Left lung (tissue), 10 donors: Measurements from ENCODE around the gene OLFM3. TPM values are rescaled to one million over a fixed set of nuclear protein-coding genes. Genes with fewer than 3 reads are reported as not detected.

Experiments used
- ATAC-seq: fragments of 200-7000 bp; cut with Tn5 transposase; one replicate; pipeline ENCODE4 v1.9.1; 2020; ENCODE audit warnings: moderate library complexity
- DNase-seq, 4 donors: peaks; one replicate each; pipeline ENCODE4 v3.0.0-alpha.2; 2013 to 2020
- H3K27ac ChIP-seq, 2 donors: fragments of 200-600 bp; sonication (generic) in 1 of 2; one replicate each; pipeline versions ENCODE4 v1.5.0 to v1.8.0; 2020 to 2021
- H3K27me3 ChIP-seq, 2 donors: fragments of 200-600 bp; sonication (generic) in 1 of 2; one replicate each; pipeline versions ENCODE4 v1.5.0 to v1.8.0; 2020 to 2021
- H3K36me3 ChIP-seq, 2 donors: fragments of 200-600 bp; sonication (generic) in 1 of 2; one replicate each; pipeline versions ENCODE4 v1.5.0 to v1.8.0; 2020 to 2021
- H3K4me1 ChIP-seq, 2 donors: fragments of 200-600 bp; one replicate each; pipeline ENCODE4 v1.8.0; 2021
- H3K4me3 ChIP-seq, 2 donors: fragments of 200-600 bp; sonication (generic) in 1 of 2; one replicate each; pipeline versions ENCODE4 v1.5.0 to v1.8.0; 2020 to 2021; ENCODE audit warnings: mild to moderate bottlenecking in 1 of 2
- H3K9me3 ChIP-seq, 2 donors: fragments of 200-600 bp; sonication (generic) in 1 of 2; one replicate each; pipeline versions ENCODE4 v1.5.0 to v1.8.0; 2020 to 2021
- intact Hi-C, 2 donors: fragments of 100-400 bp; cut with DNase I; formaldehyde crosslinking; loops; one replicate each; pipeline versions ENCODE4 v1.11.2 to v1.14.2; 2022
- polyA plus RNA-seq, 6 donors: library from polyadenylated mRNA; unstranded; fragments of 120-200 nt; gene quantifications; one replicate each; pipeline ENCODE4 v1.2.1, GENCODE V29; 2013; ENCODE audit not compliant: insufficient read length in 6 of 6
- total RNA-seq, 2 donors: library from RNA; stranded (reverse); fragmentation: NEBNext Ultra II Directional; extraction: Animal tissue kit (Norgen Biotek cat#: 25700); gene quantifications; one replicate each; pipeline ENCODE4 v1.2.1, GENCODE V29; 2021
- TF ChIP-seq, protein P1 (sequence below), 2 donors: fragments of 200-600 bp; sonication (generic) in 1 of 2; IDR thresholded peaks; one replicate each; pipeline versions ENCODE4 v1.5.0 to v1.8.0; 2021; ENCODE audit warnings: antibody characterized with exemption in 2 of 2
- donor health status: DM: no; HTN: yes; CAD: no.
- donor health status: DM: no; HTN: no; CAD: no.

OLFM3 gene
- total and polyA plus RNA-seq, 8 donors, result 1.6 to 5.9 (median 2.7) TPM; not detected in 2

DNA sequence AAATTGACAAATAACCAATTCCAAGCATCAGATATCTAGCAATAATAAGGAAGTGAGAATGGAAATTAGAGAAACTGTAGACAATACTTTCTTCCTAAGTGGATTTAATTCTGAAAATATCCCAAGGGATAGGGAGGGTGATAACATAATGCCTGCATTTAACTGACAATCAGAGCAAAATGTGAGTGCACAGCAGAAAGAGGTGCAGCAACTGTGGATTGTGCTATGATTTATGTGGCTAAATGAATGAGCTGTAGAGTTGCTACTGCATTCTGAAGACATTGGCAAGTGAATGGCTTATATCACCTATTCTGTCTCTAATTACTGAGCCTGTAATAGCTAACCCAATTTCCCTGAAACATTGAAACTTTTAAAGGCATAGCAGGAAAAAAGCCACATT is 39.0 kb downstream of the OLFM3 start:
- intact Hi-C loops, result no loop called here
- no peaks in the 10 kb centered on the region for H3K36me3 ChIP-seq
- H3K27me3 ChIP-seq, result no peaks in the 10 kb centered on the region
- no peak overlapping the region for H3K27ac ChIP-seq
- H3K9me3 ChIP-seq, result no peaks in the 10 kb centered on the region
- TF ChIP-seq, protein P1, sequence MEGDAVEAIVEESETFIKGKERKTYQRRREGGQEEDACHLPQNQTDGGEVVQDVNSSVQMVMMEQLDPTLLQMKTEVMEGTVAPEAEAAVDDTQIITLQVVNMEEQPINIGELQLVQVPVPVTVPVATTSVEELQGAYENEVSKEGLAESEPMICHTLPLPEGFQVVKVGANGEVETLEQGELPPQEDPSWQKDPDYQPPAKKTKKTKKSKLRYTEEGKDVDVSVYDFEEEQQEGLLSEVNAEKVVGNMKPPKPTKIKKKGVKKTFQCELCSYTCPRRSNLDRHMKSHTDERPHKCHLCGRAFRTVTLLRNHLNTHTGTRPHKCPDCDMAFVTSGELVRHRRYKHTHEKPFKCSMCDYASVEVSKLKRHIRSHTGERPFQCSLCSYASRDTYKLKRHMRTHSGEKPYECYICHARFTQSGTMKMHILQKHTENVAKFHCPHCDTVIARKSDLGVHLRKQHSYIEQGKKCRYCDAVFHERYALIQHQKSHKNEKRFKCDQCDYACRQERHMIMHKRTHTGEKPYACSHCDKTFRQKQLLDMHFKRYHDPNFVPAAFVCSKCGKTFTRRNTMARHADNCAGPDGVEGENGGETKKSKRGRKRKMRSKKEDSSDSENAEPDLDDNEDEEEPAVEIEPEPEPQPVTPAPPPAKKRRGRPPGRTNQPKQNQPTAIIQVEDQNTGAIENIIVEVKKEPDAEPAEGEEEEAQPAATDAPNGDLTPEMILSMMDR (IDR thresholded peaks at IDR 0.05), result no peak
- H3K4me1 ChIP-seq, result no peaks in the 10 kb centered on the region
- DNase-seq, result no peak
- ATAC-seq, result no peak
- no peak overlapping the region for H3K4me3 ChIP-seq

DNA sequence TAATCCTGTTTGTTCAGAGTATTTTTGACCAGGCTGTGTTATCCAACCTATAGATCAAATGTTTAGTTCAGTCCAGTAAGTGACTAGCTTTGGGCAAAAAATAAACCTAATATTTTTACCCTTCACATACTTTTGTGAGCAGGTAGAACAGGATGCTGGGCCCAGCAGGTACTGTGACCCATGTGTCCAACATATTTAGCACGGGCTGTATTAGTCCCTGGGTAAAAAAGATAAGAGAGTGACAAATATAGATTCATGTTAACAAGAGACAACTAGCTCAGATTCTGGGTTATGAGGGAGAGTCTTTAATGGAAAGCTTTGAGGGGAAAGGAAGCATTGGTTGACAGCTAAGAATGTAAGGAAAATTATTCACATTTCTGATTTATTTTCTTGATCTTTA is 43.1 kb downstream of the OLFM3 start:
- Histone ChIP-seq H3K4me3 (no peak overlapping the region), H3K4me1 (no peaks in the 10 kb centered on the region), H3K9me3 (no peaks in the 10 kb centered on the region), H3K27me3 (no peaks in the 10 kb centered on the region), H3K27ac (no peak overlapping the region), H3K36me3 (no peaks in the 10 kb centered on the region)
- no peak for ATAC-seq
- TF ChIP-seq, protein P1 (IDR thresholded peaks at IDR 0.05), result no peak
- no peak for DNase-seq
- intact Hi-C loops, result no loop called here

DNA sequence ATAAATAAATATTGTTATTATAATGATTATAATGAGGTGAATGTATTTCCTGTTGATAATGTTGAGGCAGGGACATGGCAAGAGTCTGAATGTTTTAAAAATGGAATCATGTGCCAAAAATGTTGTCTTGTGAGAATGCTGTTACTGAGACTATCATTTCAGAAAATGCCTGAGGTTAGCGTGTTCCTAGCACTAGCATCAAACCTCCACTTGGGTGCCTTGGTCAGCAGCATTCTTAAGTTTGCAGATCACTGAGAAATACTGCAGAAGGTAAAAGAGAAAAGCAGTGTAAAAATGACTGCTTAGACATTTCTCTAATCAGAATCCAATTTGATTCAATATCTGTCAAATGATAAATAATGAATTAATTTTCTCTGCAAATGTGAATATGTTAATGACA is 50.8 kb downstream of the OLFM3 start:
- no peak for DNase-seq
- no peak for ATAC-seq
- no peak overlapping the region for H3K4me3 ChIP-seq
- intact Hi-C loops, result no loop called here
- H3K4me1 ChIP-seq, result no peaks in the 10 kb centered on the region
- no peaks in the 10 kb centered on the region for H3K27me3 ChIP-seq
- H3K27ac ChIP-seq, result no peak overlapping the region
- H3K36me3 ChIP-seq, result no peaks in the 10 kb centered on the region
- H3K9me3 ChIP-seq, result no peaks in the 10 kb centered on the region
- TF ChIP-seq, protein P1 (IDR thresholded peaks at IDR 0.05), result no peak

DNA sequence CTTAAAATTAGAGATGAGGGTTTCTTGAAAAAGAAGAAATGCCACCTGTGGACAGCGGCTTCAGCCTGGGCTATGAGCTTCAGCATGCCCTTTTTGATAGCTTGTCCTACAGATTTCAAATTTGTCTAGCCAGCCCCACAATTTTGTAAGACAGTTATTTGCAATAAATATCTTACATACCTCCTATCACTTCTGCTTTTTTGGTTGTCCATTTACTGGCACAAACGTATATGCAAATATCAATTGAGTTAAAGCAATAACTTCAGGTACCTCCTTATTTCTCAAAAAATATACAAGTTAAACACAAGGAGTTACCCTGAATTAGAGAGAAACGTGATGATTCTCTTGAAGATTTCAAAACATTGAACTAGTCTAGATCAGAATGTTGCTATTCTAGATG is 53.5 kb downstream of the OLFM3 start:
- DNase-seq (no peak), ATAC-seq (no peak)
- no peak overlapping the region for H3K27ac ChIP-seq
- H3K27me3 ChIP-seq, result no peaks in the 10 kb centered on the region
- no peak overlapping the region for H3K4me3 ChIP-seq
- H3K36me3 ChIP-seq, result no peaks in the 10 kb centered on the region
- intact Hi-C loops, result no loop called here
- TF ChIP-seq, protein P1 (IDR thresholded peaks at IDR 0.05), result no peak
- H3K4me1 ChIP-seq, result no peaks in the 10 kb centered on the region
- no peaks in the 10 kb centered on the region for H3K9me3 ChIP-seq

DNA sequence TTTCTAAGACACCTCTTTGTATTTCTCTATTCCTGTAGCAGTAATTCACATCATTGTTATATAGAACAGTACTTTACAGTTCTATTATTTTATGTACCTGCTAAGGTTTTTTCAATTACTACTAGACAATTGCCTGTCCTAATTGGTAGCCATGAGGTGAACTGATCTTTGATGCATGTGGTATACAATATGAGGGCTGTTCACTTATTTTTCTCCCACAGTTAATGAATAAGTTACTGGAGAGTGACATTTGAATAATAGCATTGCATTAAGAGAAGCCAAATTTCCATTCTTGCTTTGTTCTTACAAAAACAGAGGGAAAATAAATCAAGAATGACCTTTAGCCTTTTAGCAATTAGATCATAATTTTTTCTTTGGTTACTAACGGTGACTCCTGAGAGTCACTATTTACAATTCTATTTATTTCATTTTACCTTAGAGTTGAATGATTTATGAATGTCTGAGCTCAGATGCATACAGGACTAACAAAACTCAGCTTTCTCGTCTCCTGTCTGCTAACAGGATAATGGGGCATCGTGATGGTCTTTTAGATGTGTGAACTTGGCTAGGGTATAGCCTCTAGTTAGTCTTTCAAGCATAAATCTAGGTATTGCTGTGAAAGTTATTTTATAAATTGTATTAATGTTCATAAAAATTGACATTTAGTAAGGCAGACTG is 54.1 kb downstream of the OLFM3 start:
- intact Hi-C loops, result no loop called here
- no peaks in the 10 kb centered on the region for H3K36me3 ChIP-seq
- no peaks in the 10 kb centered on the region for H3K9me3 ChIP-seq
- TF ChIP-seq, protein P1 (IDR thresholded peaks at IDR 0.05), result no peak
- no peak overlapping the region for H3K27ac ChIP-seq
- no peak for DNase-seq
- no peaks in the 10 kb centered on the region for H3K4me1 ChIP-seq
- no peaks in the 10 kb centered on the region for H3K27me3 ChIP-seq
- H3K4me3 ChIP-seq, result no peak overlapping the region
- ATAC-seq, result no peak
